HepG2 (cell line): Measurements from ENCODE around the gene OR5AP2. TPM values are rescaled to one million over a fixed set of nuclear protein-coding genes. Genes with fewer than 3 reads are reported as not detected.

Experiments
- ATAC-seq: fragments of 200-7000 bp; cut with Tn5 transposase; 3 replicates; pipeline ENCODE4 v1.9.1; 2020; ENCODE audit warnings: mild to moderate bottlenecking, moderate library complexity
- BruUV-seq: library from RNA; stranded (reverse); fragments of 400-500 nt; replicated peaks from 2 replicates; lab custom pipeline; 2021; lab: Mats Ljungman, UMichigan
- CTCF ChIA-PET: fragments of 300-600 bp; formaldehyde crosslinking; extraction: SDS; loops from one replicate; lab custom pipeline; 2021; ENCODE audit warnings: low total read pairs, inconsistent platforms, low intra/inter-chr PET ratio; lab: Yijun Ruan, JAX
- POLR2A ChIA-PET: fragments of 350-600 bp; sonication (Branson Sonifier 250); formaldehyde crosslinking; loops from one replicate; lab custom pipeline; 2020; ENCODE audit warnings: antibody characterized with exemption, inconsistent platforms; lab: Yijun Ruan, JAX
- DNase-seq: peaks from one replicate; pipeline ENCODE4 v3.0.0-alpha.2; 2015; ENCODE audit warnings: low spot score
- FAIRE-seq: peaks from 3 replicates; lab custom pipeline; 2011; peaks lifted over from hg19 to GRCh38; lab: Jason Lieb, UNC
- H2AFZ ChIP-seq: one replicate; pipeline ENCODE4 v1.6.1; 2011; ENCODE audit warnings: low read length, inconsistent platforms
- H3K27ac ChIP-seq: fragments of 300-600 bp; 3 replicates; pipeline ENCODE4 v1.8.0; 2011; ENCODE audit warnings: mixed run types, mild to moderate bottlenecking, mixed read lengths, low read length, inconsistent platforms; ENCODE audit not compliant: insufficient read depth; ENCODE audit errors: extremely low read length
- H3K27me3 ChIP-seq, 2 experiments: fragments of 200-600 bp in 1 of 2; 2 replicates in 1 of 2; 3 replicates in 1 of 2; pipeline versions ENCODE4 v1.6.0 to v1.8.0; 2011; ENCODE audit warnings: low read length in 2 of 2, mild to moderate bottlenecking in 2 of 2, moderate library complexity in 2 of 2, inconsistent platforms in 1 of 2; ENCODE audit not compliant: insufficient read depth in 2 of 2, control insufficient read depth in 1 of 2
- H3K36me3 ChIP-seq, 2 experiments: fragments of 200-600 bp in 1 of 2; replicated peaks in 1 of 2; 2 replicates in 1 of 2; 3 replicates in 1 of 2; pipeline versions ENCODE4 v1.5.1 to v1.8.0; 2011; ENCODE audit warnings: low read length in 2 of 2, inconsistent platforms in 1 of 2; ENCODE audit not compliant: insufficient read depth in 2 of 2, control insufficient read depth in 1 of 2
- H3K4me1 ChIP-seq: 2 replicates; pipeline ENCODE4 v1.5.1; 2012; ENCODE audit warnings: low read length, inconsistent platforms; ENCODE audit not compliant: insufficient read depth
- H3K4me2 ChIP-seq: 2 replicates; pipeline ENCODE4 v1.6.0; 2011; ENCODE audit warnings: low read depth, low read length, inconsistent platforms
- H3K4me3 ChIP-seq, 3 experiments: fragments of 200-600 bp in 1 of 3; sonication (generic), shearing (Covaris generic) in 1 of 3; replicated peaks in 1 of 3; 2 replicates each; pipeline ENCODE4 v1.5.1; 2011 to 2016; ENCODE audit warnings: low read length in 3 of 3, inconsistent platforms in 2 of 3, low read depth in 2 of 3, mild to moderate bottlenecking in 2 of 3, control low read depth in 1 of 3, mixed read lengths in 1 of 3; ENCODE audit not compliant: insufficient read depth in 1 of 3
- H3K79me2 ChIP-seq: one replicate; pipeline ENCODE4 v1.6.1; 2011; ENCODE audit warnings: low read length, inconsistent platforms; ENCODE audit not compliant: insufficient read depth
- H3K9ac ChIP-seq: 2 replicates; pipeline ENCODE4 v1.6.0; 2011; ENCODE audit warnings: mild to moderate bottlenecking, low read depth, low read length, inconsistent platforms; ENCODE audit not compliant: insufficient read depth
- H3K9me3 ChIP-seq: 2 replicates; pipeline ENCODE4 v1.5.1; 2012; ENCODE audit warnings: mild to moderate bottlenecking, low read length
- H4K20me1 ChIP-seq: 2 replicates; pipeline ENCODE4 v1.6.0; 2011; ENCODE audit warnings: inconsistent platforms, mild to moderate bottlenecking, low read length, moderate library complexity; ENCODE audit not compliant: insufficient read depth
- CTCF ChIP-seq: sonication (generic); formaldehyde crosslinking; IDR thresholded peaks from 2 replicates; pipeline ENCODE4 v1.5.0; 2020; ENCODE audit warnings: mild to moderate bottlenecking, missing genetic modification reagents, moderate library complexity
- HOXD1 ChIP-seq: sonication (generic); formaldehyde crosslinking; IDR thresholded peaks from 2 replicates; pipeline ENCODE4 v1.5.0; 2020; ENCODE audit warnings: missing genetic modification reagents
- SMC3 ChIP-seq: IDR thresholded peaks from 2 replicates; pipeline ENCODE4 v1.6.1; 2011; ENCODE audit warnings: low read length, improper control_type of control experiment
- STAG1 ChIP-seq: sonication (generic); formaldehyde crosslinking; IDR thresholded peaks from 2 replicates; pipeline ENCODE4 v1.4.0; 2020; ENCODE audit warnings: missing genetic modification reagents
- ZNF142 ChIP-seq: sonication (generic); formaldehyde crosslinking; IDR thresholded peaks from 2 replicates; pipeline ENCODE4 v1.4.0; 2020; ENCODE audit warnings: missing genetic modification reagents
- ZNF570 ChIP-seq: sonication (generic); formaldehyde crosslinking; IDR thresholded peaks from 2 replicates; pipeline ENCODE4 v1.4.0; 2020; ENCODE audit warnings: mild to moderate bottlenecking, missing genetic modification reagents, borderline replicate concordance
- ZNF644 ChIP-seq: IDR thresholded peaks from 2 replicates; pipeline ENCODE4 v1.6.1; 2016; ENCODE audit warnings: low read depth
- ZSCAN21 ChIP-seq: sonication (generic); formaldehyde crosslinking; IDR thresholded peaks from 2 replicates; pipeline ENCODE4 v1.8.0; 2022; ENCODE audit warnings: mild to moderate bottlenecking, missing genetic modification reagents, moderate library complexity, borderline replicate concordance
- WGBS: methylation state at CpG from one replicate; pipeline ENCODE4 v1.1.6; 2017; ENCODE audit warnings: low lambda C conversion rate; 5-methylcytosine and 5-hydroxymethylcytosine counted together
- in situ Hi-C: cut with HindIII; loops from 2 replicates; pipeline ENCODE4 v1.10.0; 2017; ENCODE audit warnings: low pct_unique_long_range_greater_than_20kb; ENCODE audit not compliant: extremely low pct_ligation_motif_present
- intact Hi-C: fragments of 100-400 bp; cut with micrococcal nuclease; formaldehyde crosslinking; loops from one replicate; pipeline ENCODE4 v1.10.0; 2022; ENCODE audit not compliant: unreplicated experiment
- polyA plus RNA-seq, 8 experiments: library from polyadenylated mRNA; depleted of rRNA in 3 of 8; stranded (reverse) in 7 of 8; unstranded in 1 of 8; fragments of >200 nt; fragmentation: Illumina TruSeq in 4 of 8; extraction: Trizol in 4 of 8; gene quantifications; 2 replicates each; pipeline versions ENCODE4 v1.2.1 to v1.2.3, GENCODE V29; 2011 to 2016; ENCODE audit warnings: low read depth in 4 of 8, missing spikeins in 1 of 8, mixed read lengths in 1 of 8; ENCODE audit not compliant: insufficient read depth in 1 of 8
- total RNA-seq, 5 experiments: library from RNA; depleted of rRNA; stranded (reverse); fragments of >200 nt; fragmentation: Illumina TruSeq; extraction: Trizol; gene quantifications; 2 replicates each; pipeline ENCODE4 v1.2.3, GENCODE V29; 2016; ENCODE audit warnings: low read depth in 1 of 5
- TF ChIP-seq, protein P1 (sequence below): IDR thresholded peaks from 2 replicates; pipeline ENCODE4 v1.6.1; 2012; ENCODE audit warnings: low read depth, low read length, improper control_type of control experiment

The OR5AP2 gene
- total and polyA plus RNA-seq, 2 of the 13 experiments (the other 11 are each of a cell fraction or from before 2014, with no cell fraction given), result not detected

DNA sequence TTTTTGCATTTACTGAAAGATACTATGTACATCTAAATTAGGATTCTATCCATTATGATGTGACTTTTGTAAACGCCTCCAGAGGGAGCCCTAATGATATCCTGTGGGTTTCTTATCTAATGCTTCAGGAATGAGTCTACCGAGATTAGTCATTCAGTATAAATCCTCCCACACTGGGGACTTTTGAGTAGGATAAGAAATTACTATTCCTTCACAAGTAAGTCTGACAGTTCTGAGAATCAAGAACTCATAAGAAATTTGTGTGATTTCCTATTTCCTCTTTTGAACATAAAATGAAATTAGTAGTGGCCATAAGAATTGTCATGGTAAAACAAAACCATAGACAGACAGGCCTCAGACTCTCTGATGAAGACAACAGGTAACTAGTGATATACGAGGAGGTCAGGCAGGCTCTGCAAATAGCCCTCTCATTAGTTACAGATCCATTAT, 17.6 kb downstream of the OR5AP2 start:
- in situ Hi-C loops, result loop anchor here (10.0 kb wide), 1 partner anchor 160 kb away; no protein-coding TSS in a partner anchor
- Histone ChIP-seq H3K4me2 (no peak overlapping the region), H2AFZ (no peak overlapping the region), H3K36me3 (no peaks in the 10 kb centered on the region), H4K20me1 (no peaks in the 10 kb centered on the region), H3K4me1 (no peaks in the 10 kb centered on the region), H3K27me3 (no peaks in the 10 kb centered on the region), H3K4me3 (no peak overlapping the region), H3K79me2 (no peaks in the 10 kb centered on the region), H3K9ac (no peak overlapping the region), H3K9me3 (no peaks in the 10 kb centered on the region), H3K27ac (no peak overlapping the region)
- POLR2A ChIA-PET, result no interaction called here
- WGBS, result 0% methylated on average over 3 of the region's 3 CpGs
- FAIRE-seq, result no peak
- intact Hi-C loops, result loop anchor here (1.0 kb wide), 1 partner anchor 159 kb away; no protein-coding TSS in a partner anchor
- CTCF ChIA-PET, result interaction anchor here (1.8 kb wide), 1 partner anchor 159 kb away, joined by 10 read pairs; no protein-coding TSS in a partner anchor
- peak; percentile 55 for DNase-seq
- TF ChIP-seq ZNF644 (no peak), ZSCAN21 (CRISPR knock-in tag) (no peak), HOXD1 (no peak), STAG1 (CRISPR knock-in tag) (peak; percentile 23; the same call in 1 of the 2 replicates), ZNF570 (CRISPR knock-in tag) (no peak), ZNF142 (CRISPR knock-in tag) (no peak), CTCF (CRISPR knock-in tag) (peak; percentile 26; the same call in 1 of the 2 replicates), SMC3 (peak; percentile 38; the same call in 1 of the 2 replicates)
- TF ChIP-seq, protein P1, sequence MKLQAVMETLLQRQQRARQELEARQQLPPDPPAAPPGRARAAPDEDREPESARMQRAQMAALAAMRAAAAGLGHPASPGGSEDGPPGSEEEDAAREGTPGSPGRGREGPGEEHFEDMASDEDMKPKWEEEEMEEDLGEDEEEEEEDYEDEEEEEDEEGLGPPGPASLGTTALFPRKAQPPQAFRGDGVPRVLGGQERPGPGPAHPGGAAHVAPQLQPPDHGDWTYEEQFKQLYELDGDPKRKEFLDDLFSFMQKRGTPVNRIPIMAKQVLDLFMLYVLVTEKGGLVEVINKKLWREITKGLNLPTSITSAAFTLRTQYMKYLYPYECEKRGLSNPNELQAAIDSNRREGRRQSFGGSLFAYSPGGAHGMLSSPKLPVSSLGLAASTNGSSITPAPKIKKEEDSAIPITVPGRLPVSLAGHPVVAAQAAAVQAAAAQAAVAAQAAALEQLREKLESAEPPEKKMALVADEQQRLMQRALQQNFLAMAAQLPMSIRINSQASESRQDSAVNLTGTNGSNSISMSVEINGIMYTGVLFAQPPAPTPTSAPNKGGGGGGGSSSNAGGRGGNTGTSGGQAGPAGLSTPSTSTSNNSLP, result peak; percentile 67
- BruUV-seq, result no TSS peak
- ATAC-seq, result peak; percentile 70
